GM23248 (cell line): ENCODE measurements around the gene ATP5ME. TPM values are rescaled to one million over a fixed set of nuclear protein-coding genes. Genes with fewer than 3 reads are reported as not detected.

Experiments
- DNase-seq: peaks from one replicate; pipeline ENCODE4 v3.0.0-alpha.2; 2015
- H2AFZ ChIP-seq: fragments of 200-600 bp; sonication (generic); 2 replicates; pipeline ENCODE4 v1.6.1; 2016; ENCODE audit warnings: antibody characterized with exemption
- H3F3A ChIP-seq: fragments of 200-600 bp; sonication (generic); 2 replicates; pipeline ENCODE4 v1.6.1; 2016; ENCODE audit warnings: mild to moderate bottlenecking, antibody characterized with exemption, mixed run types; ENCODE audit not compliant: insufficient read depth
- H3K27ac ChIP-seq: fragments of 200-600 bp; sonication (generic); 2 replicates; pipeline ENCODE4 v1.5.1; 2016; ENCODE audit warnings: mild to moderate bottlenecking
- H3K27me3 ChIP-seq: fragments of 200-600 bp; sonication (generic); replicated peaks from 2 replicates; pipeline ENCODE4 v1.6.1; 2016; ENCODE audit warnings: mild to moderate bottlenecking; ENCODE audit not compliant: insufficient read depth
- H3K36me3 ChIP-seq: fragments of 200-600 bp; sonication (generic); 2 replicates; pipeline ENCODE4 v1.6.1; 2016; ENCODE audit warnings: low read depth, mild to moderate bottlenecking
- H3K4me1 ChIP-seq: fragments of 200-600 bp; sonication (generic); 2 replicates; pipeline ENCODE4 v1.6.1; 2016; ENCODE audit warnings: mild to moderate bottlenecking; ENCODE audit not compliant: insufficient read depth
- H3K4me2 ChIP-seq: fragments of 200-600 bp; sonication (generic); one replicate; pipeline ENCODE4 v1.6.1; 2016; ENCODE audit warnings: mild to moderate bottlenecking; ENCODE audit not compliant: unreplicated experiment
- H3K4me3 ChIP-seq: fragments of 200-600 bp; sonication (generic); 2 replicates; pipeline ENCODE4 v1.5.1; 2016; ENCODE audit warnings: mild to moderate bottlenecking
- H3K79me2 ChIP-seq: fragments of 200-600 bp; sonication (generic); 2 replicates; pipeline ENCODE4 v1.6.1; 2016; ENCODE audit warnings: mild to moderate bottlenecking; ENCODE audit not compliant: insufficient read depth
- H3K9ac ChIP-seq: fragments of 200-600 bp; sonication (generic); 2 replicates; pipeline ENCODE4 v1.6.1; 2016; ENCODE audit warnings: mild to moderate bottlenecking
- H3K9me2 ChIP-seq: fragments of 200-600 bp; sonication (generic); 2 replicates; pipeline ENCODE4 v1.6.1; 2016; ENCODE audit warnings: mixed run types, mild to moderate bottlenecking, moderate library complexity; ENCODE audit not compliant: insufficient read depth
- H3K9me3 ChIP-seq: fragments of 200-600 bp; sonication (generic); one replicate; pipeline ENCODE4 v1.6.1; 2017; ENCODE audit warnings: low read depth
- H4K20me1 ChIP-seq: fragments of 200-600 bp; sonication (generic); 2 replicates; pipeline ENCODE4 v1.6.0; 2016; ENCODE audit not compliant: insufficient read depth
- EZH2 ChIP-seq: fragments of 200-600 bp; sonication (generic); IDR thresholded peaks from 2 replicates; pipeline ENCODE4 v1.6.1; 2018; ENCODE audit warnings: antibody characterized with exemption, mild to moderate bottlenecking; ENCODE audit not compliant: insufficient read depth, poor library complexity, severe bottlenecking
- EZH2phosphoT487 ChIP-seq: fragments of 200-600 bp; sonication (generic); IDR thresholded peaks from 2 replicates; pipeline ENCODE4 v1.6.1; 2018; ENCODE audit warnings: antibody characterized with exemption, moderate library complexity, mild to moderate bottlenecking, low read depth; ENCODE audit not compliant: insufficient read depth
- WGBS, 2 experiments: methylation state at CpG; one replicate each; pipeline ENCODE4 v1.1.6; 2015 to 2017; ENCODE audit warnings: low lambda C conversion rate in 2 of 2, low coverage in 1 of 2; ENCODE audit errors: missing lambda C conversion rate in 2 of 2; 5-methylcytosine and 5-hydroxymethylcytosine counted together
- in situ Hi-C: fragments of 300-500 bp; cut with MboI; formaldehyde crosslinking; loops from 2 replicates; pipeline ENCODE4 v1.15.0; 2020
- polyA plus RNA-seq: library from polyadenylated mRNA; unstranded; fragments of >200 nt; fragmentation: Nextera tagmentation; extraction: Ambion mirVana; gene quantifications from 2 replicates; pipeline ENCODE4 v1.2.1, GENCODE V29; 2016
- total RNA-seq: library from RNA; depleted of rRNA; stranded (reverse); fragments of >200 nt; shearing (Covaris generic); gene quantifications from 2 replicates; pipeline ENCODE4 v1.2.3, GENCODE V29; 2014

The ATP5ME gene
- total and polyA plus RNA-seq, 2 experiments from 2014 or later, result 26.3 to 478 TPM

DNA sequence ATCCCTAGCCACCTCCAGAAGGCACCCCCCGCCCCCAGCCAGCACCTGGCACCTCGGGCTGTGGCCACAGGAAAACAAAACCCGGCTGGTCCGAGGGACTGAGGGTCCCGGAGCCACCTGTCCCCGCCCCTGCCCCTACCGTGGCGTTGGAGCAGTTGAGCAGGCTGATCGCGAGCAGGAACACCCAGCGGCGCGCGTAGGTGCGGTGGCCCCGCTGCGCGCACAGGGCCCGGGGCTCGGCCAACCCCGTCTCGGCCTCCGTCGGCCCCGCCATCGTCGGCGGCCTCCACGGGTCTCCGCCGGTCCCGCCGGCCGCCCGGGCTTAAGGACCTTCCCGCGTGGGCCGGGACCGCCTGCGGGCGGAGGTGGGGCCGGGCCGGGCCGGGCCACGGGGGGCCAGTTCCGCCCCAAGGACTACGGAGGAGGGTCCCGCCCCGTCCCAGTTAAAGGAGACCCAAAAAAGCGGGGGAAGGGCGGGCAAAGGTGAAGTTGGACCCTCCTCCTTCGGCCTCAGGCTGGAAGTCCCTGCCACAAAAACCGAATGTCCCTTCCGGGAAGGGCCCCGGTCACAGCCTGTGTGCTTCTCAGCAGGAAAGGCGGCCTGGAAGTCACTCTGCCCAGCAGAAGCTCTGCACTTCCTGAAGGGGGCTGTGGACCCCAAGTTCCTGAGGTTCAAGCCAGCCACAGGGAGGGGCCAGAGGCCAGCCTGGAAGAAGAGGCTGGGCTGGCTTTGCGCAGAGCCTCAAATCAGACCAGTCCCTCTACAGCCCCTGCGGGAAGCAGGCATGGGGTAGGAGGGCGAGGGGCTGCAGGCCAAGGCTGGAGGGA lies 15.0 kb upstream of the ATP5ME start, which contains the start of gene SLC49A3:
Gene SLC49A3, minus strand, starts transcription at position 298 of the 828 bp plus-strand sequence. Its CDS starts 24 bp downstream, at position 274.
- Histone ChIP-seq H2AFZ (peak within 1 kb of the TSS; percentile 71), H3K4me1 (peaks cover 22% of the 10 kb centered on the region), H3K79me2 (no peaks in the 10 kb centered on the region), H3K9ac (peak within 1 kb of the TSS; percentile 76), H3K36me3 (no peaks in the 10 kb centered on the region), H3F3A (peaks cover 12% of the 10 kb centered on the region; the same call in 1 of the 2 replicates), H3K4me3 (peak within 1 kb of the TSS; percentile 66), H3K27me3 (no peaks in the 10 kb centered on the region), H3K9me3 (no peaks in the 10 kb centered on the region), H3K27ac (peak within 1 kb of the TSS; percentile 96), H4K20me1 (no peaks in the 10 kb centered on the region), H3K4me2 (peak within 1 kb of the TSS; percentile 76), H3K9me2 (no peaks in the 10 kb centered on the region)
- no peak for TF ChIP-seq EZH2
- no peak for TF ChIP-seq EZH2phosphoT487
- WGBS, 2 experiments, result 19 to 30% methylated on average over 27 to 46 of the region's 59 CpGs
- peak; percentile 48 for DNase-seq
- in situ Hi-C loops, result no loop called here

- peak overlapping the region; percentile 76 for H3K4me2 ChIP-seq
- peaks cover 12% of the 10 kb centered on the region; the same call in 1 of the 2 replicates for H3F3A ChIP-seq
- 73 to 77% methylated on average over 24 to 25 of the region's 26 CpGs for WGBS, 2 experiments
- H3K9me2 ChIP-seq, result no peaks in the 10 kb centered on the region
- no peak for DNase-seq
- no peaks in the 10 kb centered on the region for H4K20me1 ChIP-seq
- no peaks in the 10 kb centered on the region for H3K9me3 ChIP-seq
- TF ChIP-seq EZH2phosphoT487 (no peak), EZH2 (no peak)
- no peaks in the 10 kb centered on the region for H3K27me3 ChIP-seq
- in situ Hi-C loops, result no loop called here
- H3K79me2 ChIP-seq, result no peaks in the 10 kb centered on the region
- H3K4me3 ChIP-seq, result peak overlapping the region; percentile 66
- peaks cover 22% of the 10 kb centered on the region for H3K4me1 ChIP-seq
- H3K9ac ChIP-seq, result peak overlapping the region; percentile 76
- H3K36me3 ChIP-seq, result no peaks in the 10 kb centered on the region
- peak overlapping the region; percentile 71 for H2AFZ ChIP-seq
- H3K27ac ChIP-seq, result peak overlapping the region; percentile 96
Measured at GRCh38 chr4:687971-688853, 14.1 kb upstream of the ATP5ME start.

DNA sequence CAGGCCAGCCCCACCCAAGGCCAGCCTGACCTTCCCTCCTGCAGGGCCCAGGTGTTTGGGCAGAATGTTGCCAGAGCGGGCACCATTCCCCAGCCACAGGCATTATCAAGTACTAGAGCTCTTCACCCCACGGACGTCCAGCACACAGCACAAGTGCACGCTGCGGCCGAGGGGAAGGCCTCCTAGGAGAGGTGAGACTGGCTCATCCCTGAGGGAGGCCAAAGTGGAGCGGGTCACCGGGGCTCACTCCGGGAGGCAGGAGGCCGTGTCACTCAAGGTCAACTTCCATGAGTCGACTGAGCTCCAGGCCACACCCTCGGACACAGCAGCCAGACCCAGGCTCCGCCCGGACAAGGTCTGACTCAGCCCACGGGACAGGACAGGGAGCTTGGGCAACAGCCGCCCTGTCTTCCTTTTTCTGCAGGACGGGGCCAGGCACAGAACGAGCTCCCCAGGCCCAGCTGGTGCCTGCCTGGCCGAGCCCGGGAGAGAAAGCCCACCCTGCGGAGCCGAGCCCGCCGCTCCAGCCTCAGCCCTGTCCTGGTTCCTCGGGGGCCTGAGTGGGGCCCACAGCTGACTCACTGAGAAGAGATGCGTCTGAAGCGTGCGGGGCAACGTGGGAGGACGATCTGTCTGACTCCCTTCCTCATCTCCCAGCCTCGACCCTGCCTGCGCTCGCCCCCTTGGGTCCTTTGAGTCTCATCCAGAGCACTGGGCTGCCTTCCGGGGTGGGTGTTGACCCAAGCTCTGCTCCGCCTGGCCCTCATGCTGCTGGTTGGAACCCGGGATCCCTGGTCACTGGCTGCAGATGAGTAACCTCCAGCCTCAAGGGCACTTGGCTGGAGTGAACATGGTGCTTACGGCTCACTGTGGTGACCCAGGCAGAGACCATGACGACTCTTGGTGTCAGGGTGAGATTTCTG lies 13.2 kb upstream of the ATP5ME start:
- Histone ChIP-seq H3K4me2 (peak overlapping the region; percentile 76), H3K4me3 (peak overlapping the region; percentile 66), H3K27ac (peak overlapping the region; percentile 96)

More for the DNA sequence above, 13.2 kb upstream of the ATP5ME start:
- Histone ChIP-seq H2AFZ (peak overlapping the region; percentile 63), H3K4me1 (peaks cover 22% of the 10 kb centered on the region), H3K27me3 (no peaks in the 10 kb centered on the region), H3K9ac (peak overlapping the region; percentile 76), H4K20me1 (no peaks in the 10 kb centered on the region), H3K9me3 (no peaks in the 10 kb centered on the region), H3K9me2 (no peaks in the 10 kb centered on the region), H3K36me3 (no peaks in the 10 kb centered on the region), H3F3A (peaks cover 12% of the 10 kb centered on the region; the same call in 1 of the 2 replicates), H3K79me2 (no peaks in the 10 kb centered on the region)
- in situ Hi-C loops, result no loop called here
- 24 to 26% methylated on average over 35 to 38 of the region's 38 CpGs for WGBS, 2 experiments
- TF ChIP-seq EZH2phosphoT487 (no peak), EZH2 (no peak)
- DNase-seq, result peak; percentile 98
